ENCODE measurements around the gene MTR.

- TF ChIP-seq CTCF (IDR thresholded peaks at IDR 0.05) (no peak), ZFX (IDR thresholded peaks at IDR 0.05; ENCODE audit: borderline replicate concordance) (no peak)
Observed at GRCh38 chr1:236870721-236871120, 75.6 kb downstream of the MTR start.
